ENCODE data around the gene CCDC167.

CCDC167 gene

DNA sequence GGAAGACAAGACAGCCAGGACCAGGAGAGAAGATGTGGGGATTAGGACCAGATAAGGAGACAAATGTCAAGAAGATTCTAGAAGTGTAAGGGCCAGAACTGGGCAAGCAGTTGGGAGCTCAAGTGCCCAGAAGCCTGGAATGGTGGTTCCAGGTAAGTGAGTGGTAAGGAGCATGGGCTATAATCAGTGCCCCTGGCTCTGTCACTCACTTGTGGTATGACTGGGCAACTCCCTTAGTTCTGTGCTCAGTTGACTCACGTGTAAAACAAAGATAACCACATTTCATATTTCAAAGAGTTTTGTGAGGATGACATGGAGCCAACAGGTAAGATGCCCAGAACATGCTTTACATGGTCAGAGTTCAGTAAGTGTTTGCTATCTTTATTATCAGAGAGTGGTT is 11.2 kb downstream of the CCDC167 start:
- H3K27me3 ChIP-seq (ENCODE audit: control insufficient read depth in 1 of 2, insufficient read depth in 1 of 2, low read length in 2 of 2): peaks cover 0 to 8% of the 10 kb centered on the region in 2 experiments
- no CpG with 5 or more reads among the region's 1 CpG for WGBS
- no peak overlapping the region for H4K91ac ChIP-seq (ENCODE audit: low read length)
- H3K4me2 ChIP-seq (ENCODE audit: low read length, poor library complexity, severe bottlenecking): no peak overlapping the region
- DNase-seq: no peak
- H3K36me3 ChIP-seq (ENCODE audit: control insufficient read depth in 1 of 2, insufficient read depth in 2 of 2, low read depth in 1 of 2, low read length in 2 of 2): peaks cover 16 to 19% of the 10 kb centered on the region in 2 experiments
- H2BK120ac ChIP-seq (ENCODE audit: low read depth, low read length): no peak overlapping the region
- no peaks in the 10 kb centered on the region for H3K9me3 ChIP-seq (ENCODE audit: control insufficient read depth, low read length)
- no peak overlapping the region for H2BK12ac ChIP-seq (ENCODE audit: low read length in 2 of 2)
- H2BK15ac ChIP-seq (ENCODE audit: low read depth, poor library complexity, severe bottlenecking): no peak overlapping the region
- H3K27ac ChIP-seq (ENCODE audit: low read length, poor library complexity, severe bottlenecking): no peak overlapping the region
- no peak overlapping the region for H3K4ac ChIP-seq (ENCODE audit: low read depth in 1 of 2, low read length in 2 of 2)
- no peak overlapping the region for H2AK5ac ChIP-seq (ENCODE audit: low read length, severe bottlenecking)
- no peak overlapping the region for H3K9ac ChIP-seq (ENCODE audit: low read length)
- peaks cover 30% of the 10 kb centered on the region for H3K79me1 ChIP-seq (replicated peaks; ENCODE audit: low read length, poor library complexity, severe bottlenecking)
- H3K4me3 ChIP-seq (ENCODE audit: insufficient read depth in 1 of 2, low read depth in 1 of 2, low read length in 2 of 2): no peak overlapping the region
- H3K4me1 ChIP-seq (ENCODE audit: control insufficient read depth, insufficient read depth, low read depth, low read length): peaks cover 23% of the 10 kb centered on the region
- H3K18ac ChIP-seq (ENCODE audit: low read depth in 1 of 2, low read length in 2 of 2): no peak overlapping the region
- H3K23ac ChIP-seq (ENCODE audit: low read length in 2 of 2): no peak overlapping the region
- no peak overlapping the region for H2BK5ac ChIP-seq (ENCODE audit: low read depth, low read length, poor library complexity, severe bottlenecking)
- H2AFZ ChIP-seq (ENCODE audit: low read depth, low read length): no peak overlapping the region
- no peak overlapping the region for H4K8ac ChIP-seq (ENCODE audit: low read length)
- no peak overlapping the region for H3K14ac ChIP-seq (ENCODE audit: low read length in 2 of 2)

DNA sequence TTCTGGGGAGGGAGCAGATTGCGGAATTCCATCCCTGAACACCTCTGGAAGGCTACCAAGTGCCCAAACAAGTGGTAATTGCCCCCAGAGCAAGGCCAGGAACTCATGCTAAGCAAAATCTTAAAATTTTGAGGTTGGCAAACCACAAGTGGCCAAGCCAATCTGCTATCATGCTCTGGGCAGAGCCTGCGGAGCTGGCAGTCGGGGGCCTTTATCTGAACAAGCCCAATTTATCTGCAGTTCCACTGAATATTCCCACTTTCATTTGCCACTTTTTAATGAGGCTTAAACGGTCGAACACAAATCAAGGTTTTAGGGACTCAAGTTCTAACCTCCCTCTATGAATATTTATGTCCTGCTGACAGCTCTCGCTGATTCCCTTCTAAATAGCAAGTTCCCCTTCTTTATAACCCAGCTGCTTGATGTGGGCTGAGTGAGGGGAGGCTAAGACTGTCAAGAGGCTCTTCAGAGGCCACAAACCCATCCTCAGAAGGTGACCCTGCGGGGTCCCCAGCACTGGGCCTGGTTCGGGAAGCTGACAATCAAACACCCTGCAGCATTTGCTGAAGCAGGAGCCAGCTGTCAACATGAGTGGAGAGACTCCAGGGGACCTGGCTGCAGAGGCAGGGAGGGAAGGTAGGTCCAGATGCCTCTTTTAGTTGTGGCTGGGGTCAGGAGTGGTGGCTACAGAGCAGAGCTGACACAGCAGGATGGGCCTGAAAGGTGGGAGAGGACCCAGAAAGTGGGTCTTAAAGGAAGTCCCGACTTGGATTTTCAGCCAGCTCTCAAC is 11.9 kb downstream of the CCDC167 start:
- DNase-seq: no peak

DNA sequence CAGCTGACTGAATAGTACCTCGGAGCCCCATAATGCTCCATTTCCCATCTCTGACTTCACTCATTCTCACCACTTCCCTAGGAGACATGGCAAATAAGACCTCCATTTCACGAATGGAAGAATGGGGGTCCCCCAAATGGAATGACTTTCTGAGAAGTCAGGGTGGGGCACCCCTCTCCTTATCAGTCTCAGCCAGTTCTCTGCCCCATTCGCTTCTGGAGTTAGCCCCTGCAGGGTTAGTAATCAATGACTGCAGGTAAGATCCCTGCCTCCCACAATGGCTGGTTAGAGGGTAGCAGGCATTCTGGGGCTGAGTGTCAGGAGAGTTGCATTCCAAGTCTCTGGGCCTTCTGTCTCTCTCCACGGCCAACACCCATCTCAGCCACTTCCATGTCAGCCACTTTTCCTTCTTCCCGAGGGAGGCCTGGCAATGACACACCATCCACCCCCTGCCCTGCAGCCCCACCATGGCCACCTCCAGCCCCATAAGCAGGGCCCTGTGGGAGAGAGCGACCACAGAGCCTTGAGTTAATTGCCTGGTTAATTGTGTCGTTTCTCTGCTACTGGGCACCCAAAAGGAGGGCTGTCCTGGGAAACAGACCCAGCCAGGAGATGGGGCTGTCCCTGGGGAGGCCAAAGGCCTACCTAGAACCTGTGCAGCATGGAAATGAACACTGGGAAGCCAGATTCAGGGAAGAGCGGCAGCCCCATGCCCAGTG is 13.4 kb downstream of the CCDC167 start:
- Histone ChIP-seq H3K79me1 (replicated peaks; ENCODE audit: low read length, poor library complexity, severe bottlenecking) (peaks cover 20% of the 10 kb centered on the region), H2BK12ac (ENCODE audit: low read length in 2 of 2) (no peak overlapping the region), H3K27ac (ENCODE audit: low read length, poor library complexity, severe bottlenecking) (no peak overlapping the region), H2AK5ac (ENCODE audit: low read length, severe bottlenecking) (no peak overlapping the region), H3K9me3 (ENCODE audit: control insufficient read depth, low read length) (no peaks in the 10 kb centered on the region), H3K14ac (ENCODE audit: low read length in 2 of 2) (no peak overlapping the region), H3K4me1 (ENCODE audit: control insufficient read depth, insufficient read depth, low read depth, low read length) (peaks cover 22% of the 10 kb centered on the region), H2AFZ (ENCODE audit: low read depth, low read length) (no peak overlapping the region), H2BK15ac (ENCODE audit: low read depth, poor library complexity, severe bottlenecking) (no peak overlapping the region), H3K4me3 (ENCODE audit: insufficient read depth in 1 of 2, low read depth in 1 of 2, low read length in 2 of 2) (no peak overlapping the region), H3K36me3 (ENCODE audit: control insufficient read depth in 1 of 2, insufficient read depth in 2 of 2, low read depth in 1 of 2, low read length in 2 of 2) (peaks cover 37 to 40% of the 10 kb centered on the region in 2 experiments), H3K18ac (ENCODE audit: low read depth in 1 of 2, low read length in 2 of 2) (no peak overlapping the region), H3K4ac (ENCODE audit: low read depth in 1 of 2, low read length in 2 of 2) (no peak overlapping the region), H2BK5ac (ENCODE audit: low read depth, low read length, poor library complexity, severe bottlenecking) (no peak overlapping the region), H2BK120ac (ENCODE audit: low read depth, low read length) (no peak overlapping the region), H4K91ac (ENCODE audit: low read length) (no peak overlapping the region), H3K4me2 (ENCODE audit: low read length, poor library complexity, severe bottlenecking) (no peak overlapping the region), H3K9ac (ENCODE audit: low read length) (no peak overlapping the region), H4K8ac (ENCODE audit: low read length) (no peak overlapping the region), H3K27me3 (ENCODE audit: control insufficient read depth in 1 of 2, insufficient read depth in 1 of 2, low read length in 2 of 2) (no peaks in the 10 kb centered on the region), H3K23ac (ENCODE audit: low read length in 2 of 2) (no peak overlapping the region)
- no peak for DNase-seq
- 96% methylated on average over 8 of the region's 8 CpGs for WGBS

More for the DNA sequence above, 11.9 kb downstream of the CCDC167 start:
- peaks cover 23% of the 10 kb centered on the region for H3K4me1 ChIP-seq (ENCODE audit: control insufficient read depth, insufficient read depth, low read depth, low read length)
- no peak overlapping the region for H2BK15ac ChIP-seq (ENCODE audit: low read depth, poor library complexity, severe bottlenecking)
- H3K4me3 ChIP-seq (ENCODE audit: insufficient read depth in 1 of 2, low read depth in 1 of 2, low read length in 2 of 2): no peak overlapping the region
- H4K91ac ChIP-seq (ENCODE audit: low read length): no peak overlapping the region
- H3K23ac ChIP-seq (ENCODE audit: low read length in 2 of 2): no peak overlapping the region
- peaks cover 0 to 8% of the 10 kb centered on the region in 2 experiments for H3K27me3 ChIP-seq (ENCODE audit: control insufficient read depth in 1 of 2, insufficient read depth in 1 of 2, low read length in 2 of 2)
- no peak overlapping the region for H2BK120ac ChIP-seq (ENCODE audit: low read depth, low read length)
- H3K4ac ChIP-seq (ENCODE audit: low read depth in 1 of 2, low read length in 2 of 2): no peak overlapping the region
- H2AFZ ChIP-seq (ENCODE audit: low read depth, low read length): no peak overlapping the region
- H3K9ac ChIP-seq (ENCODE audit: low read length): no peak overlapping the region
- no peak overlapping the region for H4K8ac ChIP-seq (ENCODE audit: low read length)
- peaks cover 28% of the 10 kb centered on the region for H3K79me1 ChIP-seq (replicated peaks; ENCODE audit: low read length, poor library complexity, severe bottlenecking)
- H2BK12ac ChIP-seq (ENCODE audit: low read length in 2 of 2): no peak overlapping the region
- H3K9me3 ChIP-seq (ENCODE audit: control insufficient read depth, low read length): no peaks in the 10 kb centered on the region
- H2AK5ac ChIP-seq (ENCODE audit: low read length, severe bottlenecking): no peak overlapping the region
- peaks cover 23 to 26% of the 10 kb centered on the region in 2 experiments for H3K36me3 ChIP-seq (ENCODE audit: control insufficient read depth in 1 of 2, insufficient read depth in 2 of 2, low read depth in 1 of 2, low read length in 2 of 2)
- no peak overlapping the region for H3K4me2 ChIP-seq (ENCODE audit: low read length, poor library complexity, severe bottlenecking)
- WGBS: 87% methylated on average over 8 of the region's 9 CpGs
- H3K14ac ChIP-seq (ENCODE audit: low read length in 2 of 2): no peak overlapping the region
- H3K18ac ChIP-seq (ENCODE audit: low read depth in 1 of 2, low read length in 2 of 2): no peak overlapping the region
- no peak overlapping the region for H2BK5ac ChIP-seq (ENCODE audit: low read depth, low read length, poor library complexity, severe bottlenecking)
- no peak overlapping the region for H3K27ac ChIP-seq (ENCODE audit: low read length, poor library complexity, severe bottlenecking)

DNA sequence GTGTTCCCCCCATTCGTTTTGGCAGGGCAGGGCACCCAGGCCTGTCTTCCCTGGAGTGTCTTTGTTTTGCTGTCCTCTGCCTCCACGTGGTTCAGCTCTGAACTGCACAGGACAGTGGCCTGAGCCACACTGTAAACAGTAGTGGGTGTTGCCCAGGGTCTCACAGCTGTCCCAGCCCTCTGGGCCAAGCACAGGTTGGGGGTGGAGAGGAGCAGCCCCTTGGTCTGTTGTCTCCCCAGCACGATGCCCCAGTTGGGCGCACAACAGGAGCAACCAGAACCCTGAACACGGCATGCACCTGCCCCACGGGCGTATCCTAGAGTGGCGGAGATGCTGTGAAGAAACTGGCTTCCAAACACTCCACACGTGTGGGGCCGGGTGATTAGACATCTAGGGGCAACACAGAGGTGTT is 14.4 kb downstream of the CCDC167 start:
- Histone ChIP-seq H2BK5ac (ENCODE audit: low read depth, low read length, poor library complexity, severe bottlenecking) (no peak overlapping the region), H3K9me3 (ENCODE audit: control insufficient read depth, low read length) (no peaks in the 10 kb centered on the region), H4K8ac (ENCODE audit: low read length) (no peak overlapping the region), H3K27me3 (ENCODE audit: control insufficient read depth in 1 of 2, insufficient read depth in 1 of 2, low read length in 2 of 2) (no peaks in the 10 kb centered on the region), H2AK5ac (ENCODE audit: low read length, severe bottlenecking) (no peak overlapping the region), H2BK120ac (ENCODE audit: low read depth, low read length) (no peak overlapping the region), H3K4me3 (ENCODE audit: insufficient read depth in 1 of 2, low read depth in 1 of 2, low read length in 2 of 2) (no peak overlapping the region), H3K27ac (ENCODE audit: low read length, poor library complexity, severe bottlenecking) (no peak overlapping the region), H3K36me3 (ENCODE audit: control insufficient read depth in 1 of 2, insufficient read depth in 2 of 2, low read depth in 1 of 2, low read length in 2 of 2) (peaks cover 42 to 50% of the 10 kb centered on the region in 2 experiments), H3K14ac (ENCODE audit: low read length in 2 of 2) (no peak overlapping the region), H3K4me2 (ENCODE audit: low read length, poor library complexity, severe bottlenecking) (no peak overlapping the region), H2BK12ac (ENCODE audit: low read length in 2 of 2) (no peak overlapping the region), H3K4ac (ENCODE audit: low read depth in 1 of 2, low read length in 2 of 2) (no peak overlapping the region), H3K4me1 (ENCODE audit: control insufficient read depth, insufficient read depth, low read depth, low read length) (peaks cover 17% of the 10 kb centered on the region), H3K9ac (ENCODE audit: low read length) (no peak overlapping the region), H2AFZ (ENCODE audit: low read depth, low read length) (no peak overlapping the region), H3K23ac (ENCODE audit: low read length in 2 of 2) (no peak overlapping the region), H3K18ac (ENCODE audit: low read depth in 1 of 2, low read length in 2 of 2) (no peak overlapping the region), H2BK15ac (ENCODE audit: low read depth, poor library complexity, severe bottlenecking) (no peak overlapping the region), H4K91ac (ENCODE audit: low read length) (no peak overlapping the region), H3K79me1 (replicated peaks; ENCODE audit: low read length, poor library complexity, severe bottlenecking) (peaks cover 14% of the 10 kb centered on the region)
- no peak for DNase-seq
- WGBS: 74% methylated on average over 5 of the region's 10 CpGs
